ENCODE results near the gene MAP6. TPM values are rescaled to one million over a fixed set of nuclear protein-coding genes. Genes with fewer than 3 reads are reported as not detected.

MAP6 gene
- total RNA-seq, 1 donor from 2014 or later = not detected

DNA sequence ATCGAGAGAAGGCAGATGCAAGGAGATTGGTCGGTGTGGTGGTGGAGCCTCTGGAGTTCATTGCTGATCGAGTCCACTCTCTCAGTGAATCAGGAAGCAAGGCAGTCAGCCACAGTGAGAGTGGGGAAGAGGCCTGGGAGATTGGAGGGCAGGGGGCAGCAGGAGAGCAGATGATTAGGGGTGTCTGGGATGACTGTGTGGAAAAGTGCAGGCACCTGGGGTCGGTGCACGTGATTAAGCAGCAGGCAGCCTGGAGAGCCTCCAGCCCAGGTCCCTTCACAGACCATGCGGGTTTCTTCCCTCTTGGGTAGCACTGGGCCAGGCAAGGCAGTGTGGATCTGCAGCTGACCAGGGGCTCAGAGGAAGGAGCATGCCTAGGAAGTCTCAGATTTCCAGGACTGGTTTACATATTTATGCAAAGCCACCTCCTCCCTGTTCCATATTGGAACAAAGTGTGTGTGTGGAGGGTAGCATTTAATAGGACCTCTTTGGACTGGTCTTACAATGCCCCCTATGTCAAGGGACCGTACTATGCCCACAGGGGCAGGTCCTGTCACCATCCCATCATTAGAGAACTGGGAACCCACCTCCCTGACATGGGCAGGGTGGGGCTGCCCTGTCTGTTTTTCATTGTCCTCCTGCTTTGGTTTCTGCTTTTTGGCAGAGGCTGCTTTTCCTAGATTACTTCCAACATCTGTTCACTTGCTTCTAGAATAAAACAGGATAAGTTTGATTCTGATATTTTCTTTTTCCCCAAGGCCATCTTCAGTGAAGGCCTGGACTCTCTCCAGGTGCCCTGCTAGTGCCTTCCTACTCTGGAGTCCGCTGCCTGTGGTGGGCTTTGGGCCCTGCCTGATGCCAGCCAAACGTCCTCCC, 129.1 kb downstream of the MAP6 start:
- Histone ChIP-seq H3K36me3 (ENCODE audit: control insufficient read depth, insufficient read depth, low read length) (no peaks in the 10 kb centered on the region), H3K4me3 (ENCODE audit: low read depth, low read length) (no peak overlapping the region), H3K27me3 (ENCODE audit: control insufficient read depth, insufficient read depth, low read length) (no peaks in the 10 kb centered on the region)
- no peak for FAIRE-seq
- no peak for DNase-seq (ENCODE audit: low read depth)
- TF ChIP-seq, protein P1, sequence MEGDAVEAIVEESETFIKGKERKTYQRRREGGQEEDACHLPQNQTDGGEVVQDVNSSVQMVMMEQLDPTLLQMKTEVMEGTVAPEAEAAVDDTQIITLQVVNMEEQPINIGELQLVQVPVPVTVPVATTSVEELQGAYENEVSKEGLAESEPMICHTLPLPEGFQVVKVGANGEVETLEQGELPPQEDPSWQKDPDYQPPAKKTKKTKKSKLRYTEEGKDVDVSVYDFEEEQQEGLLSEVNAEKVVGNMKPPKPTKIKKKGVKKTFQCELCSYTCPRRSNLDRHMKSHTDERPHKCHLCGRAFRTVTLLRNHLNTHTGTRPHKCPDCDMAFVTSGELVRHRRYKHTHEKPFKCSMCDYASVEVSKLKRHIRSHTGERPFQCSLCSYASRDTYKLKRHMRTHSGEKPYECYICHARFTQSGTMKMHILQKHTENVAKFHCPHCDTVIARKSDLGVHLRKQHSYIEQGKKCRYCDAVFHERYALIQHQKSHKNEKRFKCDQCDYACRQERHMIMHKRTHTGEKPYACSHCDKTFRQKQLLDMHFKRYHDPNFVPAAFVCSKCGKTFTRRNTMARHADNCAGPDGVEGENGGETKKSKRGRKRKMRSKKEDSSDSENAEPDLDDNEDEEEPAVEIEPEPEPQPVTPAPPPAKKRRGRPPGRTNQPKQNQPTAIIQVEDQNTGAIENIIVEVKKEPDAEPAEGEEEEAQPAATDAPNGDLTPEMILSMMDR (IDR thresholded peaks at IDR 0.05; ENCODE audit: insufficient read depth, low read length, severe bottlenecking) = no peak

DNA sequence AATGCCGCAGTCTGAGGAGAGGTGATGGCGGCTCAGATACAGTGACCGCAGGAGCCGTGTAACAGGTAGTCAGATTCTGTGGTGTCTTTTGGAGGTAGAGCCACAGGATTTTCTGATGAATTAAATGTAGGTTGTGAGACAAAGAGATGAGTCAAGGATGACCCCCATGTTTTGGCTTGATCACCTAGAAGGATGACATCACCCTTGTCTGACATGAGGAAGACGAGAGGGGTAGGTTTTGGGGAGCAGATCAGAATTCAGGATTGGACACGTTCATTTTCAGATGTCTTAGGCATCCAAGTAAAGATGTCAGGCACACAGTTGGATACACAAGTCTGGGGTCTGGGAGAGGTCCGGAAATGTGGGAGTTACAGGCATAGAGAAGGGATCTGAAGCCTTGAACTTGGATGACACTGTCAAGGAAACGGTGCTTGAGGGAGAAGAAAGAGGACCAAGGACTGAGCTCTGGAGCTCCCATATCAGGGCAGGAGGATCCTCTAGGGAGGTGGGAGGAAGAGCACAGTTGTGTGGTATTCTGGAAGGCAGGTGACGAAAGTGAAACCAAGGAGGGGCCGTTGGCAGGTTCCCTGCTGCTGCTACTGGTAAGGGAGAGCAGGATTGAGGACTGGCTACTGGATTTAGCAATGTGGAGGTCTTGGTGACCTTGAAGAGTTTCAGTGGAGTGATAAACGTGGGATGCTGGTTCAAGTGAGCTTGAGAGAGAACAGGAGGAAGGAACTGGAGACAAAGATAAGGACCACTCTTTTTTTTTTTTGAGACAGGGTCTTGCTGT, 130.5 kb downstream of the MAP6 start:
- no peak for FAIRE-seq
- TF ChIP-seq, protein P1 (IDR thresholded peaks at IDR 0.05; ENCODE audit: insufficient read depth, low read length, severe bottlenecking) = no peak

DNA sequence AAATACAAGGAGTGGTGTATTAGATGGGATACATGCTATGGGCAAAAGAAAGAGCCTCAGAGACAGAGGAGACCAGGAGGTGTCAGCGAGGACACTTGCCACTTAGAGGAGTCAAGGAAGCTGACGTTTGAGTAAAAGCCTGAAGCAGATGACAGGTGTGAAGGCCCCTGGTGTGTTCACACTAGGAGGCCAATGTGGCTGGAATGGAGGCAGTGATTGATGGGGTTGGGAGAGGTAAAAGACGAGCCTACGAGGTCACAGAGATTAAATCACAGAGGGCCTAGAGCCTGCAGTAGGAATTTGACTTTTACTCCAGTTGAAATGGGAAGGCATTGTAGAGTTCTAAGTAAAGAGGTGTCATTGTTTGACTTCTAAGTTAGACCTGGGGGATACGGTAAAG, 131.1 kb downstream of the MAP6 start:
- H3K27me3 ChIP-seq (ENCODE audit: control insufficient read depth, insufficient read depth, low read length) = no peaks in the 10 kb centered on the region
- no peaks in the 10 kb centered on the region for H3K36me3 ChIP-seq (ENCODE audit: control insufficient read depth, insufficient read depth, low read length)
- TF ChIP-seq, protein P1 (IDR thresholded peaks at IDR 0.05; ENCODE audit: insufficient read depth, low read length, severe bottlenecking) = no peak
- FAIRE-seq (no peak), DNase-seq (ENCODE audit: low read depth) (no peak)
- H3K4me3 ChIP-seq (ENCODE audit: low read depth, low read length) = no peak overlapping the region

More for the DNA sequence above, 130.5 kb downstream of the MAP6 start:
- Histone ChIP-seq H3K36me3 (ENCODE audit: control insufficient read depth, insufficient read depth, low read length) (no peaks in the 10 kb centered on the region), H3K27me3 (ENCODE audit: control insufficient read depth, insufficient read depth, low read length) (no peaks in the 10 kb centered on the region), H3K4me3 (ENCODE audit: low read depth, low read length) (no peak overlapping the region)
- DNase-seq (ENCODE audit: low read depth) = peak; percentile 15

Other genes with a start within 250 kb of the MAP6 start
- 0.79 and 1.0 TPM in 2 replicates for gene KLHL35, start 235.8 kb downstream of the MAP6 start, total RNA-seq
- 0.13 and 2.1 TPM in 2 replicates for gene GDPD5, start 143.1 kb downstream of the MAP6 start, total RNA-seq
- gene SERPINH1, start 106.8 kb downstream of the MAP6 start, total RNA-seq = 80.8 and 86.9 TPM in 2 replicates
- gene MOGAT2, start 48.8 kb upstream of the MAP6 start, total RNA-seq = not detected in 2 replicates
- 2.6 and 23.2 TPM in 2 replicates for gene DGAT2, start 99.7 kb upstream of the MAP6 start, total RNA-seq
- 11.1 and 11.6 TPM in 2 replicates for gene UVRAG, start 146.2 kb upstream of the MAP6 start, total RNA-seq